Medulla oblongata (tissue), 1 donor: ENCODE results near the gene OR5H6.
"Not testable (repeated sequence)": the region's sequence is repeated elsewhere in the genome, so short reads cannot be mapped to it uniquely, and the experiment has no call there.

Experiments
- DNase-seq: peaks from one replicate; pipeline ENCODE4 v3.0.0-alpha.2; 2015; ENCODE audit errors: extremely low spot score

Gene OR5H6

DNA sequence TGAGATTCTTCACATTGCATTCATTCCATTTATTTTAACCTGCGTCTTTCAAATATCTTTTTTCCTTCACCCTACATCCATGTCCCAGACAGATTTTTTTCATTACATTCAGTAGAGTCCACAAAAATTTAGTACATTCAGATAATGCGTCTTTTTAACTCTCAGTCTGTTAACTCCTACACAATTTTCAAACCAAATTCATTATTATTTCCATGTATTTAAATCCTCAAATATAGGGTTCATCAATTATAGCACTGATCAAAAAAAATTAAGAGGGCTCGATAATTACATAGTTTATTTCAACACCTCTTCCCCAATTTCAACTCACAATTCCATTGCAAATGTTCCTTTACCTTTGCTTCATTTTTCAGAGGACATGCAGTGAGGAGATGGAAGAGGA lies at the start of gene OR5H6:
OR5H6 (plus strand) TSS at position 301 of the 400 bp plus-strand sequence; CDS start at position 390, 89 bp downstream.
- no peak for DNase-seq

DNA sequence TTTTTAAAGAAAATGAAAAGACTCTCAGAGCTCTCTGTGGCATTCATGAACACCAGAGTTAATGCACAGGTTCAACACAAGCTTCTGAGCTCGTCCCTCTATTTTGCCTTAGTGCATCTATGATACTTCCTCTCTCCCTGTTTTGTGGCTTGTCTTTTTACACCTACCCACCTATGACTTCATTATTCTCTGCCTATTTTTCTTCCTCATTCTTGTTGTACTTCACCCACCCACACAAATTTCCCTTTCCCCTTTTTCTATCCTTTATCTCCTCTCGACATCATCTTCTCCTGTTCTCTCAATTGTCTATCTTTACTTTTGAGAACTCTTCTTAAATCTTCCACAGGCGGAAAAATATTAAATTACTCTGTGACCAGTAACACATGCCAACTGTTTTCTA lies 49.0 kb upstream of the OR5H6 start:
- DNase-seq: no peak

DNA sequence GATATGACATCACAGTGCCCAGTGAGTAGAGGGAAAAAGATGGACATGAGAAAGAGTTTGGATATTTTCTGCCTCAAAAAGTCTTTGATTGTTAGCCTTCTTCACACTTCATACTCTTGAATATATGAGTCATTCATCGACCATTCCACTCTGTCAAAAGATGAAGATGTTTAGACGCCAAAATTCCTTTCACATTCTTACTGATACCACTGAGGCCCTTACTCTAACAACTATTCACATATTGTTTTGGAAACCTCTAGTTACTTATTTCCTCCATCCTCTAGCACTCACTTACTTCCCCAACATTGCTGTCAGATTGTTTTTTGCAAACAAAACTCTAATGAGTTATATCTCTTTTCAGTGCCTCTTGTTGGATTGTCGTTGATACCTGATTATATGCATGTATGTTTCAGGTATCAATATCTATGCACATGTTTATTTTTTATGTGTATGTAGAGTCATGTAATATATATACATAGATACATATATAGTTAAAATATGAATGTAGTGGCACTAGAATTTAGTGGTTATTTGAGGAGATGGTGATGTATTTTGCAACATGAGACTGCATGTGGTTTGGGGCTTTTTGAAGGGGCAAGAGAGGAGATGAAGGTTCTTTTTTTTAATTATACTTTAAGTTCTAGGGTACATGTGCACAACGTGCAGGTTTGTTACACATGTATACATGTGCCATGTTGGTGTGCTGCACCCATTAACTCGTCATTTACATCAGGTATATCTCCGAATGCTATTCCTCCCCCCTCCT lies 40.0 kb upstream of the OR5H6 start:
- DNase-seq: no peak

DNA sequence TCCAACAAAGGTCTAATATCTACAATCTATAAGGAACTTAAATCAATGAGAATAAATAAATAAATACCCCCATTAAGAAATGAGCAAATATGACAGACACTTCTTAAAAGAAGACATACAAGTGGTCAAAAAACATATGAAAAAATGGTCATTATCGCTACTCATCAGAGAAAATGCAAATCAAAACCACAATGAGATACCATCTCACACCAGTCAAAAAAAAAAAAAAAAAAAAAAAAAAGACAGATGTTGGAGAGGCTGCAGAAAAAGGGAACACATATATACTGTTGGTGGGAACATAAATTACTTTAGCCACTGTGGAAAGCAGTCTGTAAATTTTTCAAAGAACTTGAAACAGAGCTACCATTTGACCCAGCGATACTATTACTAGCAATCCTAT lies 31.6 kb upstream of the OR5H6 start:
- no peak for DNase-seq

DNA sequence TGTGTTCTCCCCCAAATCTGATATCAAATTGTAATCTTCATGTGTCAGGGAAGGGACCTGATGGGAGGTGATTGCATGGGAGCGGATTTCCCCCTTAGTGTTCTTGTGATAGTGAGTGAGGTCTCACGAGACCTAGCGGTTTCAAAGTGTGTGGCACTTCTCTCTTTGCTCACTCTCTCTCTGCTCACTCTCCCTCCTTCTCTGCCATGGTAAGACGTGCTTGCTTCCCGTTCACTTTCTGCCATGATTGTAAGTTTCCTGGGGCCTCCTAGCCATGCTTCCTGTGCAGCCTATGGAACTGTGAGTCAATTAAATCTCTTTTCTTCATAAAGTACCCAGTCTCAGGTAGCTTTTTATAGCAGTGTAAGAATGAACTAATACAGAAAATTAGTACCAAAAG lies 30.6 kb upstream of the OR5H6 start:
- DNase-seq: no peak

DNA sequence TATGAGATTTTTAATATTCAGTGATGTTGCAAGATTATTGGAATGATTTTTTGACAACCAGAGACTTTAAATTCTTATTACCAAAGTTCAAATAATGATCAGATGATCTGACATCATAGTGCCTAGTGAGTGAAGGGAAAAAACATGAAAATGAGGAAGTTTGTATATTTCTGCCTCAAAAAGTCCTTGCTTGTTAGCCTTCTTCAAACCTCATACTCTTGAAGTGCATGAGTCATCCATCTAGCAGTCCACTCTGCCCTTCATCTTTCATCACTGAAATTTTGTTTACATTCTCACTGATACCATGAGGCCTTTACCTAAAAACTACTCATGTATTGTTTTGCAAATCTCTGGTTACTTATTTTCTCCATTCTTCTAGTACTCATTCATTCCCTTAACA lies 23.9 kb upstream of the OR5H6 start:
- no peak for DNase-seq

DNA sequence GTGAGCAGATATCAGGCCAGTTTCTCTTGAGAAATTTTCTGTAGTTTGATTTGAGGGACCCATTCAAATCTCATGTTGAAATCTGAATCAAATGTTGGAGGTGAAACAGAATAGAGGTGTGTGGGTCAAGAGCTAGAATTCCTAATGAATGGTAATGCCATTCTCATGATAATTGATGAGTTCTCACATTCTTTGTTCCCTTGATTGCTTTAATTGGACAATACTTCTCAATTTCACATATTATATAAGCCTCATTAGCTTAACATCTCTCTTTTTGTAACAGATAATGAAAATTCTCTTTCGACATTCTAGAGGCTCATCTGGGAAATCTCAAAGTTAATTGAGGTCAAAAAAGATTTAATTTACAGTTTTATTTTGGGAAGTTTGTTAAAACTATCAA lies 21.9 kb upstream of the OR5H6 start:
- DNase-seq: no peak

DNA sequence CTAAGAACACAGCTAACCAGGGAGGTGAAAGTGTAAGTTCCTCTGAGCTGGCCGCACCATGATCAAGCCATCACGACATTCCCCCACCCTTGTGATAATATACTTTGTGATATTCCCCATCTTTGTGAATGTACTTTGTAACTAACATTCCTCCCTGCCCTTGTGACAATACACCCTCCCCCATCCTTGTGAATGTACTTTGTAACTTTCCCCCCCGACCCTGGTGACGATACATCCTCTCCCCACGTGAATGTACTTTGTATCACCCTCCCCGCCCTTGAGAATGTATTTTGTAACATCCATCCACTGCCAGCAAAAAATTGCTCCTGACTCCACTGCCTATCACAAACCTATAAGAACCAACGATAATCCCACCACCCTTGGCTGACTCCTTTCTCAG lies 20.2 kb upstream of the OR5H6 start:
- no peak for DNase-seq

DNA sequence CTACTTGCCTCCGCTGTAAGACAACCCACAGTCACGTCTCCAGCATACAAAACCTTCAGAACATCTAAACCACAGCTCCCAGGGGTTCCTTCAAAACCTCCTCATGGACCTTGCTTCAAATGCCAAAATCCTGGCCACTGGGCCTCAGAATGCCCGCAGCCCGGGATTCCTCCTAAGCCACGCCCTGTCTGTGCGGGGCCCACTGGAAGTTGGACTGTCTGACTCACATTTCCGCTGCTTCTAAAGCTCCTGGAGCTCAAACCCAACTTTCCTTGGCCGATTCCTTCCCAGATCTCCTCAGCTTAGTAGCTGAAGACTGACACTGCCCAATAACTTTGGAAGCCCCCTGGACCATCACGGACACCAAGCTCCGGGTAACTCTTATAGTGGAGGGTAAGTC lies 17.9 kb upstream of the OR5H6 start:
- DNase-seq: no peak

DNA sequence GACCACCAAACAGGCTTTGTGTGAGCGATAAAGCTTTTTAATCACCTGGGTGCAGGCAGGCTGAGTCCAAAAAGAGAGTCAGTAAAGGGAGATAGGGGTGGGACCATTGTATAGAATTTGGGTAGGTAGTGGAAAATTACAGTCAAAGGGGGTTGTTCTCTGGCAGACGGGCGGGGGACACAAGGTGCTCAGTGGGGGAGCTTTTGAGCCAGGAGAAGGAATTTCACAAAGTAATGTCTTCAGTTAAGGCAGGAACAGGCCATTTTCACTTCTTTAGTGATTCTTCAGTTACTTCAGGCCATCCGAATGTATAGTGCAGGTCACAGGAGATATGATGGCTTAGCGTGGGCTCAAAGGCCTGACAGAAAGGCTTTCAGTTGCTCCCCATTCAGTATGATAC lies 8.0 kb upstream of the OR5H6 start:
- DNase-seq: not testable (repeated sequence)

DNA sequence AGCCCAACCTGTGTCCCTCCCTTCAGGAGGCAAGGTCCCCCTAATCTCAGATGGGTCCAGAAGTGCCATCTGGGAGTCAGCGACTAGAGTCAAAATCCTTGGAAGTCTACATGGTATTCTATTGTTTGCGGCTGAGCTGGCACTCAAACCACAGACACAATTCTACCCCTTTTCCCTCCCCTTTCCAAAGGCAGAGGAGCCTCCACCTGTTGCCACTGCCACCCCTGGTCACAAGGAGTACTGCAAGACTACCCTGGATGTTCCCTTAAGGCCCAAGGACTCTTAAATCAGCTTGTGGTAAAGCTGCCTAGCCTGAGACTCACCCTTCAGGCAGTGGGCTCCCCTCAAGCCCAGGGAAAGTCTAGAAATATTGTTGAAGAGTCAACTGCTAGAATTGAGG lies 4.3 kb upstream of the OR5H6 start:
- no peak for DNase-seq

DNA sequence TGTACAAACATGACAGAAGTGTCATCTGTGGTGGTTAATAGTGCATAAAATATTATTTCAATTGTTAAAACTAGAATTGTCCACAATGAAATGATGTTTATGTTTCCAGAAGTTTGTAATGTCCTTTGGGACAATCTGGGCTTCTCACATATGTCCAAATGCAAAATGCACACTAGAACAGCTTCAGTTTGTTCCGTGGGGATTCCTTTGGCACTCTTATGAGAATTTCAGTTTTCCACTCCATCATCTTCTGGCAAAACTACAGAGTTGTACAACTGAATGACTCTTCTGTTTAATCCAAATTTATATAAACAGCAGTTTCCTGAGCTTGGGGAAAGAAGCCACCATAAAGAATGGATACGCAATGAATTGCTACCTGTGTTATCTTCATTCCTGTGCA lies 2.0 kb upstream of the OR5H6 start:
- no peak for DNase-seq

DNA sequence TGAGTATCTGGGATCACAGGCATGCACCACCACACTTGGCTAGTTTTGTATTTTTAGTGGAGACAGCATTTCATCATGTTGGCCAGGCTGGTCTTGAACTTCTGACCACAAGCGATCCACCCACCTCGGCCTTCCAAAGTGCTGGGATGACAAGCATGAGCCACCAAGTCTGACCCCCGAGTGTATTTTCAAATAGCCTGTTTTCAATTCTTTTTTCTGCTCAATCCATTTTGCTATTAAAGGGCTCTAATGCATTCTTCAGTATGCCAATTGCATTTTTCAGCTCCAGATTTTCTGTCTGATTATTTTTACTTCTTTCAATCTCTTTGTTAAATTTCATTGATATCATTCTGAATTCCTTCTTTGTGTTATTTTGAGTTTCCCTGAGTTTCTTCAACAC lies 5.8 kb downstream of the OR5H6 start:
- DNase-seq: no peak

DNA sequence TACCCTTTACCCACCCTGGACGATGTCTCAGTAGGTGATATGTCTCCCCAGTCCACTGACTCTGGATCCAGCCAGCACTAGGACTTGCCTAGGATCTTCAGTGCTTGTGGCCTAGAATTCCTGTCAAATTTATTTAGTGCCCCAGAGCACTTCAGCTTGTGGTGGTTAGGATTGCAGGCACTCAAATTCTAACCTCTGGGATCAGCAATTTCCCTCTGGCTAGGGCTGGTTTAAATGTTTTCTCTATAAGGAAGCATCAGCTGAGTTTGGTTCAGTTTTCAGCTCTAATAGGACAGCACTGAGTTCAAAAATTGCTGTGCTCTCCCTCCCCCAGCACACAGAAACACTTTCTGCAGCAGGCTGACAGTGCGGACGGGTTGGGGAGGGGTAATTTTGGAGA lies 8.1 kb downstream of the OR5H6 start:
- DNase-seq: no peak

DNA sequence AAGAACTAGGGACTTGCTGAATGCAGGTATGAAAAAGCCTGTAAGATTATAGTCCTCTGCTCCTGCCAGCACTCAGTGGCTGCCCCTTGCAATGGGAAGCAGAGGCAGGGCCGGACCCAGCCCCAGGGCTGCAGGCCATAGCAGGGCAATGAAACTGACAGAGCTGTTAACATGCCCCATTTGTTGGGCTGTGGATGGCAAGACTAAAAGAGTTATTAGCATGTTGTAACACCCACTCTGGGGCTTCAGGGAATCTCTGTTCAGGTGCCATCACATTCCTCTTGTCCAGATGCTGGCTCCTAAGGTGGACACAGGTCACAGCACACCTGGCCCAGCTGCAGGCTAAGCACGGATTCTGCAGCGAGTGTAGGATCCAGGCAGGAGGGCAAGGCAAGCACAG lies 10.9 kb downstream of the OR5H6 start:
- no peak for DNase-seq

DNA sequence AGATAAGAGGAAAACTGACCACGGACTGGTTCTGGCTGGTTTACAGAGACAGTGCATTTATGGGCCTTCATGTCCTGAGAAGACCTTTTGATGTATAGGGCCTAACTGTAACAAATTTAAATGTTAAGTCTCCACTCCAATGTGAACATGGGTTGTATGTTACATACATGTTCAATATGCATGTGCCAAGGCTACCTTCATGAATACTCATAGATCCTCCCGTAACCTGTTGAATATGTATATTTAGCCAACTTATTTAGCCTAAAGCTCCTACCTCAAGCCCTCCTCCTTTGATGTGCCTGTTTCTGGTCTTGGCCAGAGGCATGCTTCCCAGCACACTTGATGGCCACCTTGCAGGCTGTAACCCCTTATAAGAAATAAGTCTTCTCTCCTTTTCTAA lies 18.2 kb downstream of the OR5H6 start, which contains the start of gene OR5H2:
OR5H2 (plus strand) TSS at position 301 of the 400 bp plus-strand sequence. CDS start 398 bp downstream, outside the sequence.
- DNase-seq: no peak

DNA sequence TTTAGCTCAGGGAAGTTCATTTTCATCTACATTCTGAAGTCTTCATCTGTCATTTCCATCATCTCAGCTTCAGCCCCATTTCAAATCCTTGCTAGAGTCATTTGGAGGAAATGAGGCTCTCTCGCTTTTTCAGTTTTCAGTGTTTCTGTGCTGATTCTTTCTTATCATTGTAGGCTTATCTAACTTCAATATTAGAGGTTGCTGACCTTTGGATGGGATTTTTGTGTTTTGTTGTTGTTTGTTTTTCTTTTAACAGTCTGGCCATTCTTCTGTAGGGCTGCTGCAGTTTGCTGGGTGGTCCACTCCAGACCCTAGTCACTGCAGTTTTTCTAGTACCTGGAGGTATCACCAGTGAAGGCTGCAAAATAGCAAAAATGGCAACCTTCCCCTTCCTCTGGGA lies 26.9 kb downstream of the OR5H6 start:
- DNase-seq: no peak

DNA sequence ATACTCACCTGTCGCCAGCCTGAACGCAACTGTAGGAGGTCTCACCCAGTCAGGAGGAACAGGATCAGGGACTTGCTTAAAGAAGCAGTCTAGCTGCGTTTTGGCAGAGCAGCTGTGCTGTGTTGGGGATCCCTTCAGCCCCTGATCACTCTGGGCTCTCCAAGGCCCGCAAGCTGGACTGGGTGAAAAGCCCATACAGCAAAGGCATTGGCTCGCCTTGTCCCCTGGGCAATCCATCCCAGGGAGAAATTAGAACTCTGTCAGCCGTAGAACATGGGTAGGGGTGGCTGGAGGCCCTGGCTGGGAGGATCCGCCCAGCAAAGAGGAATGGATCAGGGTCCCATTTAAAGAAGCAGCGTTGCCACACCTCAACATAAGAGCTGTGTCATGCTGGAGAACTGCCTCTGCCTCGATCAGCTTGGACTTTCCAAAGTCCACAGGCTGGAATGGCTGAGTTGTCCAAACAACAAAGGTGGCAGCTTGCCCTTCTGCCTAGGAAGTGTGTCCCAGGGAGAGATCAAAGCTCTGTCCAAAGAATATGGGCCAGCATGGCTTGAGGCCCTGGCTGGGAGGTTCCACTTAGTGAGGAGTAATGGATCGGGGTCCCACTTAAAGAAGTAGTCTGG lies 27.4 kb downstream of the OR5H6 start:
- DNase-seq: no peak
